Esophagus (tissue), 2 donors: ENCODE results near the gene SUGCT. TPM values are rescaled to one million over a fixed set of nuclear protein-coding genes. Genes with fewer than 3 reads are reported as not detected.

Experiments
- H3K27ac ChIP-seq, 2 donors: one replicate each; pipeline ENCODE4 v1.5.1; 2013; ENCODE audit warnings: low read depth in 2 of 2, mild to moderate bottlenecking in 2 of 2, inconsistent platforms in 1 of 2, low read length in 1 of 2, moderate library complexity in 1 of 2
- H3K27me3 ChIP-seq, 2 donors: one replicate each; pipeline ENCODE4 v1.6.1; 2013; ENCODE audit warnings: low read length in 2 of 2, control low read depth in 1 of 2, mild to moderate bottlenecking in 1 of 2; ENCODE audit not compliant: insufficient read depth in 2 of 2, control insufficient read depth in 1 of 2
- H3K36me3 ChIP-seq, 2 donors: one replicate each; pipeline ENCODE4 v1.6.1; 2013; ENCODE audit warnings: low read length in 1 of 2; ENCODE audit not compliant: control insufficient read depth in 2 of 2, insufficient read depth in 2 of 2
- H3K4me1 ChIP-seq, 2 donors: one replicate each; pipeline ENCODE4 v1.6.1; 2013; ENCODE audit warnings: low read length in 1 of 2; ENCODE audit not compliant: control insufficient read depth in 2 of 2, insufficient read depth in 2 of 2
- H3K4me3 ChIP-seq, 2 donors: one replicate each; pipeline ENCODE4 v1.5.1; 2013; ENCODE audit warnings: low read length in 2 of 2, mild to moderate bottlenecking in 2 of 2, low read depth in 1 of 2, moderate library complexity in 1 of 2
- H3K9me3 ChIP-seq, 2 donors: one replicate each; pipeline ENCODE4 v1.6.1; 2013; ENCODE audit warnings: mild to moderate bottlenecking in 2 of 2, low read depth in 1 of 2, low read length in 1 of 2, moderate library complexity in 1 of 2; ENCODE audit not compliant: control insufficient read depth in 2 of 2, insufficient read depth in 1 of 2
- WGBS, 2 donors: extraction: QIAGEN DNeasy Blood & Tissue Kit; methylation state at CpG; one replicate each; pipeline ENCODE4 v1.1.7; 2013; 5-methylcytosine and 5-hydroxymethylcytosine counted together
- polyA plus RNA-seq, 2 donors: library from polyadenylated mRNA; stranded (reverse); fragments of 200-250 nt; gene quantifications; one replicate each; pipeline ENCODE4 v1.2.3, GENCODE V29; 2013
- donor health status: healthy with polysubstance abuse.
- donor health status: Bipolar disorder and iron deficiency.

The SUGCT gene
- polyA plus RNA-seq, 2 donors = 1.7 to 2.3 TPM

- H3K27ac ChIP-seq = no peak overlapping the region
- no peaks in the 10 kb centered on the region for H3K4me1 ChIP-seq
- no peaks in the 10 kb centered on the region for H3K9me3 ChIP-seq
- no peaks in the 10 kb centered on the region for H3K36me3 ChIP-seq
- no peak overlapping the region for H3K4me3 ChIP-seq
- no peaks in the 10 kb centered on the region for H3K27me3 ChIP-seq
Measured at GRCh38 chr7:40682696-40683095, 547.9 kb downstream of the SUGCT start.

- no peak overlapping the region for H3K27ac ChIP-seq
- H3K4me3 ChIP-seq = no peak overlapping the region
- H3K4me1 ChIP-seq = no peaks in the 10 kb centered on the region
- no peaks in the 10 kb centered on the region for H3K36me3 ChIP-seq
- 70 to 81% methylated on average over 6 of the region's 6 CpGs for WGBS, 2 donors
- no peaks in the 10 kb centered on the region for H3K9me3 ChIP-seq
- no peaks in the 10 kb centered on the region for H3K27me3 ChIP-seq
Measured at GRCh38 chr7:40694026-40694809, 559.4 kb downstream of the SUGCT start.

GRCh38 chr7:40694991-40695390 is 560.2 kb downstream of the SUGCT start:
- Histone ChIP-seq H3K27ac (no peak overlapping the region), H3K36me3 (no peaks in the 10 kb centered on the region), H3K27me3 (no peaks in the 10 kb centered on the region), H3K4me3 (no peak overlapping the region), H3K9me3 (no peaks in the 10 kb centered on the region), H3K4me1 (no peaks in the 10 kb centered on the region)
- 93% methylated on average over 3 of the region's 3 CpGs for WGBS, 2 donors

- Histone ChIP-seq H3K4me3 (no peak overlapping the region), H3K36me3 (no peaks in the 10 kb centered on the region), H3K4me1 (no peaks in the 10 kb centered on the region), H3K27me3 (no peaks in the 10 kb centered on the region), H3K27ac (no peak overlapping the region), H3K9me3 (no peaks in the 10 kb centered on the region)
- 88 to 93% methylated on average over 4 of the region's 4 CpGs for WGBS, 2 donors
Measured at GRCh38 chr7:40697653-40698052, 562.8 kb downstream of the SUGCT start.

- Histone ChIP-seq H3K4me3 (no peak overlapping the region), H3K9me3 (no peaks in the 10 kb centered on the region), H3K4me1 (no peaks in the 10 kb centered on the region), H3K27me3 (no peaks in the 10 kb centered on the region), H3K27ac (no peak overlapping the region), H3K36me3 (no peaks in the 10 kb centered on the region)
- WGBS, 2 donors = 77 to 86% methylated on average over 6 of the region's 6 CpGs
Measured at GRCh38 chr7:40698214-40698920, 563.6 kb downstream of the SUGCT start.

GRCh38 chr7:40698921-40699260 is 564.1 kb downstream of the SUGCT start:
- no peaks in the 10 kb centered on the region for H3K27me3 ChIP-seq
- H3K4me3 ChIP-seq = no peak overlapping the region
- no peak overlapping the region for H3K27ac ChIP-seq
- no peaks in the 10 kb centered on the region for H3K4me1 ChIP-seq
- H3K36me3 ChIP-seq = no peaks in the 10 kb centered on the region
- 88 to 92% methylated on average over 1 of the region's 1 CpG for WGBS, 2 donors
- no peaks in the 10 kb centered on the region for H3K9me3 ChIP-seq

GRCh38 chr7:40700653-40701421 is 566.0 kb downstream of the SUGCT start:
- Histone ChIP-seq H3K4me1 (no peaks in the 10 kb centered on the region), H3K27ac (no peak overlapping the region), H3K27me3 (no peaks in the 10 kb centered on the region), H3K4me3 (no peak overlapping the region), H3K36me3 (no peaks in the 10 kb centered on the region), H3K9me3 (no peaks in the 10 kb centered on the region)
- WGBS, 2 donors = 60 to 68% methylated on average over 9 of the region's 9 CpGs

- Histone ChIP-seq H3K27ac (no peak overlapping the region), H3K36me3 (no peaks in the 10 kb centered on the region), H3K27me3 (no peaks in the 10 kb centered on the region), H3K9me3 (no peaks in the 10 kb centered on the region), H3K4me3 (no peak overlapping the region), H3K4me1 (no peaks in the 10 kb centered on the region)
- 84 to 94% methylated on average over 3 of the region's 3 CpGs for WGBS, 2 donors
Measured at GRCh38 chr7:40701836-40702551, 567.2 kb downstream of the SUGCT start.

GRCh38 chr7:40704172-40704571 is 569.4 kb downstream of the SUGCT start:
- H3K9me3 ChIP-seq = no peaks in the 10 kb centered on the region
- H3K27ac ChIP-seq = no peak overlapping the region
- H3K36me3 ChIP-seq = no peaks in the 10 kb centered on the region
- H3K4me3 ChIP-seq = no peak overlapping the region
- H3K4me1 ChIP-seq = no peaks in the 10 kb centered on the region
- WGBS, 2 donors = 91 to 92% methylated on average over 1 of the region's 1 CpG
- no peaks in the 10 kb centered on the region for H3K27me3 ChIP-seq
